Natural killer cell treated with Interleukin-12 subunit alpha and Interleukin-12 subunit beta and Interleukin-15 and Interleukin-18, amount 100 ng/mL, for 72 hours (primary cell): ENCODE measurements around the gene PPP3R1. TPM values are rescaled to one million over a fixed set of nuclear protein-coding genes. Genes with fewer than 3 reads are reported as not detected.

Experiments
- ATAC-seq, 2 donors: fragments of 150-1000 bp; cut with Tn5 transposase in 1 of 2; sonication (Bioruptor Pico), chemical (Tn5 transposase) in 1 of 2; 2 replicates each; pipeline ENCODE4 v1.10.0; 2021
- DNase-seq: peaks from one replicate; pipeline ENCODE4 v3.0.0; 2022; ENCODE audit warnings: low spot score
- H3K27ac Mint-ChIP-seq, 2 donors: 1 replicate in 1 of 2; 2 replicates in 1 of 2; pipeline ENCODE4 v1.8.0; 2022; ENCODE audit warnings: mixed read lengths in 2 of 2, mild to moderate bottlenecking in 1 of 2, moderate library complexity in 1 of 2
- H3K27me3 Mint-ChIP-seq, 2 donors: 1 replicate in 1 of 2; 2 replicates in 1 of 2; pipeline ENCODE4 v1.8.0; 2022; ENCODE audit warnings: mixed read lengths in 2 of 2
- H3K36me3 Mint-ChIP-seq: one replicate; pipeline ENCODE4 v1.8.0; 2022; ENCODE audit warnings: mixed read lengths
- H3K4me1 Mint-ChIP-seq, 2 donors: 1 replicate in 1 of 2; 2 replicates in 1 of 2; pipeline ENCODE4 v1.8.0; 2022; ENCODE audit warnings: low read depth in 2 of 2, mixed read lengths in 2 of 2, mild to moderate bottlenecking in 1 of 2
- H3K4me3 Mint-ChIP-seq: one replicate; pipeline ENCODE4 v1.8.0; 2022; ENCODE audit warnings: mixed read lengths
- H3K9me3 Mint-ChIP-seq: 2 replicates; pipeline ENCODE4 v1.8.0; 2022; ENCODE audit warnings: mixed read lengths
- total RNA-seq, 2 donors: library from RNA; stranded (reverse); gene quantifications; one replicate each; pipeline ENCODE4 v1.2.3, GENCODE V29; 2022

The PPP3R1 gene
- total RNA-seq, 2 donors from 2014 or later = 85.9 to 90.7 TPM

GRCh38 chr2:68157002-68157401, 95.3 kb downstream of the PPP3R1 start:
- Mint-ChIP-seq H3K4me1 (peaks cover 18 to 35% of the 10 kb centered on the region in 2 donors), H3K27ac (peak overlapping the region; percentile 97 to 100), H3K9me3 (no peaks in the 10 kb centered on the region), H3K36me3 (peaks cover 26% of the 10 kb centered on the region), H3K27me3 (no peaks in the 10 kb centered on the region), H3K4me3 (peak overlapping the region; percentile 100)
- ATAC-seq (peak; percentile 55), DNase-seq (no peak)

- Mint-ChIP-seq H3K4me1 (peaks cover 21 to 39% of the 10 kb centered on the region in 2 donors), H3K36me3 (peaks cover 23% of the 10 kb centered on the region), H3K9me3 (no peaks in the 10 kb centered on the region), H3K27me3 (no peaks in the 10 kb centered on the region), H3K27ac (peak overlapping the region; percentile 97 to 100), H3K4me3 (peak overlapping the region; percentile 100)
- DNase-seq (no peak), ATAC-seq (no peak)
Measured at GRCh38 chr2:68156419-68156818, 95.9 kb downstream of the PPP3R1 start.

- ATAC-seq = no peak
- Mint-ChIP-seq H3K36me3 (peaks cover 15% of the 10 kb centered on the region), H3K9me3 (no peaks in the 10 kb centered on the region), H3K27ac (no peak overlapping the region), H3K4me3 (no peak overlapping the region), H3K4me1 (peaks cover 26 to 40% of the 10 kb centered on the region in 2 donors), H3K27me3 (no peaks in the 10 kb centered on the region)
- no peak for DNase-seq
Measured at GRCh38 chr2:68155618-68156017, 96.7 kb downstream of the PPP3R1 start.

- Mint-ChIP-seq H3K9me3 (no peaks in the 10 kb centered on the region), H3K4me3 (no peak overlapping the region), H3K4me1 (peaks cover 19 to 33% of the 10 kb centered on the region in 2 donors), H3K27me3 (no peaks in the 10 kb centered on the region), H3K36me3 (peaks cover 2% of the 10 kb centered on the region), H3K27ac (no peak overlapping the region)
- no peak for DNase-seq
- no peak for ATAC-seq
Measured at GRCh38 chr2:68152681-68153347, 99.5 kb downstream of the PPP3R1 start.

- Mint-ChIP-seq H3K9me3 (no peaks in the 10 kb centered on the region), H3K4me1 (peaks cover 10 to 20% of the 10 kb centered on the region in 2 donors), H3K4me3 (no peak overlapping the region), H3K27ac (no peak overlapping the region), H3K27me3 (no peaks in the 10 kb centered on the region), H3K36me3 (no peaks in the 10 kb centered on the region)
- ATAC-seq (no peak), DNase-seq (no peak)
Measured at GRCh38 chr2:68151037-68151436, 101.3 kb downstream of the PPP3R1 start.

GRCh38 chr2:68141875-68142274, 110.5 kb downstream of the PPP3R1 start:
- H3K36me3 Mint-ChIP-seq = no peaks in the 10 kb centered on the region
- H3K4me3 Mint-ChIP-seq = no peak overlapping the region
- no peaks in the 10 kb centered on the region for H3K9me3 Mint-ChIP-seq
- H3K4me1 Mint-ChIP-seq = no peaks in the 10 kb centered on the region
- ATAC-seq = no peak
- no peak overlapping the region for H3K27ac Mint-ChIP-seq
- no peak for DNase-seq
- H3K27me3 Mint-ChIP-seq = no peaks in the 10 kb centered on the region

GRCh38 chr2:68135448-68136320, 116.6 kb downstream of the PPP3R1 start:
- H3K4me1 Mint-ChIP-seq = peaks cover 0 to 5% of the 10 kb centered on the region in 2 donors
- peak in 1 of 2 donors; percentile 24 for ATAC-seq

DNA sequence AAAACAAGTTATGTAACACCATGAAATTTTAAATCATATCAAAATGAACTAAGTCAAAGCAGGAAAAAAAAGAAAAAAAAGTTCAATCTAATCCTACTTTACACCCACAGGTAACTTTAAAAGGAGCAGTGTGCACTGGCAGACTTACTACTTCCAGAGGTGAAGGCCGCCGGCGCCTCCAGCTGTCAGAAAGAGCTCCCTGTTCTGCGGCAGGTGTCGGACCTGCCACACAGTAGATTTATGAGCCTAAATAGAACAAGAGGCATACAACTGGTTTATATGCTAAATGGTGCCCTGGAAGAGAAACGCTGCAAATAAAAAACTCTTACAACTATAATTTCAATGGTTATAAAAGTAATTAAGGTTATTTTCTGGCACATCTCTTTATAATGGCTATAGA, 117.8 kb downstream of the PPP3R1 start:
- Mint-ChIP-seq H3K4me3 (no peak overlapping the region), H3K9me3 (no peaks in the 10 kb centered on the region), H3K4me1 (peaks cover 0 to 5% of the 10 kb centered on the region in 2 donors), H3K27me3 (no peaks in the 10 kb centered on the region), H3K36me3 (peaks cover 11% of the 10 kb centered on the region), H3K27ac (no peak overlapping the region)
- DNase-seq (no peak), ATAC-seq (no peak)

More at GRCh38 chr2:68135448-68136320, 116.6 kb downstream of the PPP3R1 start:
- peaks cover 11% of the 10 kb centered on the region for H3K36me3 Mint-ChIP-seq
- H3K4me3 Mint-ChIP-seq = no peak overlapping the region
- no peaks in the 10 kb centered on the region for H3K9me3 Mint-ChIP-seq
- DNase-seq = no peak
- H3K27me3 Mint-ChIP-seq = no peaks in the 10 kb centered on the region
- no peak overlapping the region for H3K27ac Mint-ChIP-seq

DNA sequence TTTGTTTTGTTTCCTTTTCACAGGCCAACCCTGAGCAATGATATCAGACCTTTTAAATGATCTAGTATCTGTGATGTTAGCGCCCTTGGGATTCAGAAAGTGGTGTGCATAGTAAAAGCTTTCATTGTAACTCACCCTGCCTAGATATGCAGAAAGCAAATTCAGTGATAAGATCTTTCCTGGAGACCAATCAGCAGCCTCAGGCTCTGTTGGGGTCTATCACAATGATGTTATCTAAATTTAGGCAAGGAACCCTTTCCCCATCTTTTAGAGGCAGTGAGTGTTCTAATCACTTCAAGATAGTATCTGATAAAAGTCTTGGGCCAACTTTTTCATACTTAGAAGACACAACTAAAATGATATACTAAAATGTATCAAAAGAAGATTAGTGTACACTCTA, 118.2 kb downstream of the PPP3R1 start:
- peaks cover 11% of the 10 kb centered on the region for H3K36me3 Mint-ChIP-seq
- no peak overlapping the region for H3K4me3 Mint-ChIP-seq
- H3K9me3 Mint-ChIP-seq = no peaks in the 10 kb centered on the region
- ATAC-seq (no peak), DNase-seq (no peak)
- no peaks in the 10 kb centered on the region for H3K27me3 Mint-ChIP-seq
- peaks cover 0 to 5% of the 10 kb centered on the region in 2 donors for H3K4me1 Mint-ChIP-seq
- no peak overlapping the region for H3K27ac Mint-ChIP-seq

Other genes starting within 250 kb of the PPP3R1 start
- gene C1D, start 189.5 kb downstream of the PPP3R1 start, total RNA-seq = 10 to 100 TPM; 14.1 to 29.0 TPM
- gene PNO1, start 94.6 kb downstream of the PPP3R1 start, total RNA-seq = 10 to 100 TPM; 21.1 to 33.3 TPM
- gene CNRIP1, start 67.4 kb upstream of the PPP3R1 start, total RNA-seq = not detected
- gene PLEK, start 112.8 kb upstream of the PPP3R1 start, total RNA-seq = 100 to 1,000 TPM; 209 to 569 TPM
- 1 to 10 TPM; 1.8 to 2.5 TPM for gene FBXO48, start 214.8 kb upstream of the PPP3R1 start, total RNA-seq
- gene APLF, start 215.1 kb upstream of the PPP3R1 start, total RNA-seq = 1 to 10 TPM; 2.0 to 3.2 TPM